ENCODE results near the gene GNG13. TPM values are rescaled to one million over a fixed set of nuclear protein-coding genes. Genes with fewer than 3 reads are reported as not detected.

GNG13 gene
- total and polyA plus RNA-seq, 2 experiments from 2014 or later = not detected

DNA sequence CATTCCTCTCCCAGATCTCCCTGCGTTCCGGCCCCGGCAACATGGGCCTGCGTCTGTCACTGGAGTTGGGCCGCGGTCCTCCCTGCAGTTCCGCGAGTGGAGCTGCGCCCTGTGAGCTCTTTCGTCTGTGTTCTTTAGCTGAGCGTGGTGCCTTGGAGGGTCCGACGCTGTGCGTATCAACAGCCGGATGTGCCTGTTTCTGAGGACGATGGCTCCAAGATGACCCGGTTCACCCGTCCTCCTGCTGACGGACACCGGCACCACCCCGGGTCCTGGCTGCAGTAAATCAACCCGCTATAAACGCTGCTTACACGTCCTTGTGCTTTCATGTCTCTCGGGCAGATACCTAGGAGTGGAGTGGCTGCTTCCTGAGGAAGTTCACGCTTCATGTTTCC is 44.8 kb upstream of the GNG13 start:
- no peak overlapping the region for H3K4me3 ChIP-seq
- no peak overlapping the region for H3K9ac ChIP-seq
- H3K9me2 ChIP-seq (ENCODE audit: insufficient read depth) = no peaks in the 10 kb centered on the region
- H3K79me2 ChIP-seq (ENCODE audit: insufficient read depth) = no peaks in the 10 kb centered on the region
- H2AFZ ChIP-seq = no peak overlapping the region
- no peak overlapping the region for H3K27ac ChIP-seq
- no peaks in the 10 kb centered on the region for H3F3A ChIP-seq (ENCODE audit: insufficient read depth)
- 46 to 52% methylated on average over 26 of the region's 26 CpGs for WGBS, 2 experiments (ENCODE audit: low coverage in 1 of 2, low lambda C conversion rate in 2 of 2, missing lambda C conversion rate in 2 of 2)
- no peaks in the 10 kb centered on the region for H3K4me1 ChIP-seq (ENCODE audit: insufficient read depth)
- no peak for DNase-seq
- no peaks in the 10 kb centered on the region for H4K20me1 ChIP-seq (ENCODE audit: insufficient read depth)
- no peak overlapping the region for H3K4me2 ChIP-seq (ENCODE audit: unreplicated experiment)
- in situ Hi-C loops (cut with MboI) = no loop called here
- H3K9me3 ChIP-seq (ENCODE audit: low read depth) = no peaks in the 10 kb centered on the region
- TF ChIP-seq EZH2 (IDR thresholded peaks at IDR 0.05; ENCODE audit: insufficient read depth, poor library complexity, severe bottlenecking) (no peak), EZH2phosphoT487 (IDR thresholded peaks at IDR 0.05; ENCODE audit: insufficient read depth, low read depth) (no peak)
- H3K27me3 ChIP-seq (replicated peaks; ENCODE audit: insufficient read depth) = no peaks in the 10 kb centered on the region; the same call in 1 of the 2 replicates
- no peaks in the 10 kb centered on the region for H3K36me3 ChIP-seq (ENCODE audit: low read depth)

- H3F3A ChIP-seq (ENCODE audit: insufficient read depth) = no peaks in the 10 kb centered on the region
- H3K9ac ChIP-seq = no peak overlapping the region
- H4K20me1 ChIP-seq (ENCODE audit: insufficient read depth) = no peaks in the 10 kb centered on the region
- H3K36me3 ChIP-seq (ENCODE audit: low read depth) = no peaks in the 10 kb centered on the region
- H3K4me3 ChIP-seq = no peak overlapping the region
- H3K9me3 ChIP-seq (ENCODE audit: low read depth) = no peaks in the 10 kb centered on the region
- TF ChIP-seq EZH2phosphoT487 (IDR thresholded peaks at IDR 0.05; ENCODE audit: insufficient read depth, low read depth) = no peak
- no peak for TF ChIP-seq EZH2 (IDR thresholded peaks at IDR 0.05; ENCODE audit: insufficient read depth, poor library complexity, severe bottlenecking)
- no peaks in the 10 kb centered on the region for H3K9me2 ChIP-seq (ENCODE audit: insufficient read depth)
- no peaks in the 10 kb centered on the region; the same call in 1 of the 2 replicates for H3K27me3 ChIP-seq (replicated peaks; ENCODE audit: insufficient read depth)
- H3K79me2 ChIP-seq (ENCODE audit: insufficient read depth) = no peaks in the 10 kb centered on the region
- no peaks in the 10 kb centered on the region for H3K4me1 ChIP-seq (ENCODE audit: insufficient read depth)
- H2AFZ ChIP-seq = no peak overlapping the region
- 84 to 85% methylated on average over 40 to 48 of the region's 48 CpGs for WGBS, 2 experiments (ENCODE audit: low coverage in 1 of 2, low lambda C conversion rate in 2 of 2, missing lambda C conversion rate in 2 of 2)
- DNase-seq = no peak
- in situ Hi-C loops (cut with MboI) = no loop called here
- H3K27ac ChIP-seq = no peak overlapping the region
- no peak overlapping the region for H3K4me2 ChIP-seq (ENCODE audit: unreplicated experiment)
Measured at GRCh38 chr16:844638-845350, 44.3 kb upstream of the GNG13 start.

DNA sequence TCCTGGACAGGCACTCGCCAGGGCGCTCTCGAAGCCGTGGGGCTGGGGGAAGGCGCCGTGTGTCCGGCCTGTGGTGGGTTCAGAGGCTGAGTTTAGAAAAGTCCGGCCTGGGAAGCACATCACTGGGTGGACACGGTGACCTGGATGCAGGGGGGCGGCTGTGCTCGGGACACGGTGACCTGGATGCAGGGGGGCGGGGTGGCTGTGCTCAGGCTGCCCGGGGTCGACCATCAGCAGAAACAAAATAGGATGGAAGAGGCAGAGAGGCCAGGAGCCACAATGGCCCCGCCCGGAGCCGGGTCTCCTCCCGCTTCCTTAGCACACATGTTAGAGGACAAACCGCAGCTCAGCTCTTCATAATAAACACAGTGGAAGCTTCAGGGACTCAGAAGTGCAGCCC is 43.2 kb upstream of the GNG13 start:
- Histone ChIP-seq H3K27me3 (replicated peaks; ENCODE audit: insufficient read depth) (no peaks in the 10 kb centered on the region; the same call in 1 of the 2 replicates), H3K9ac (no peak overlapping the region), H3K36me3 (ENCODE audit: low read depth) (no peaks in the 10 kb centered on the region), H3K27ac (no peak overlapping the region), H3K9me2 (ENCODE audit: insufficient read depth) (no peaks in the 10 kb centered on the region), H3K4me1 (ENCODE audit: insufficient read depth) (no peaks in the 10 kb centered on the region), H3K79me2 (ENCODE audit: insufficient read depth) (no peaks in the 10 kb centered on the region), H3K4me2 (ENCODE audit: unreplicated experiment) (no peak overlapping the region), H3F3A (ENCODE audit: insufficient read depth) (no peaks in the 10 kb centered on the region), H2AFZ (no peak overlapping the region), H3K4me3 (no peak overlapping the region), H3K9me3 (ENCODE audit: low read depth) (no peaks in the 10 kb centered on the region), H4K20me1 (ENCODE audit: insufficient read depth) (no peaks in the 10 kb centered on the region)
- WGBS, 2 experiments (ENCODE audit: low coverage in 1 of 2, low lambda C conversion rate in 2 of 2, missing lambda C conversion rate in 2 of 2) = 80 to 81% methylated on average over 16 to 20 of the region's 20 CpGs
- in situ Hi-C loops (cut with MboI) = no loop called here
- no peak for TF ChIP-seq EZH2phosphoT487 (IDR thresholded peaks at IDR 0.05; ENCODE audit: insufficient read depth, low read depth)
- no peak for TF ChIP-seq EZH2 (IDR thresholded peaks at IDR 0.05; ENCODE audit: insufficient read depth, poor library complexity, severe bottlenecking)
- no peak for DNase-seq

- Histone ChIP-seq H3K36me3 (ENCODE audit: low read depth) (no peaks in the 10 kb centered on the region), H3K79me2 (ENCODE audit: insufficient read depth) (no peaks in the 10 kb centered on the region), H3K9ac (no peak overlapping the region), H3F3A (ENCODE audit: insufficient read depth) (no peaks in the 10 kb centered on the region), H3K4me2 (ENCODE audit: unreplicated experiment) (no peak overlapping the region), H2AFZ (no peak overlapping the region), H4K20me1 (ENCODE audit: insufficient read depth) (no peaks in the 10 kb centered on the region), H3K4me3 (no peak overlapping the region), H3K9me3 (ENCODE audit: low read depth) (no peaks in the 10 kb centered on the region), H3K27me3 (replicated peaks; ENCODE audit: insufficient read depth) (no peaks in the 10 kb centered on the region; the same call in 1 of the 2 replicates), H3K9me2 (ENCODE audit: insufficient read depth) (no peaks in the 10 kb centered on the region), H3K27ac (no peak overlapping the region), H3K4me1 (ENCODE audit: insufficient read depth) (no peaks in the 10 kb centered on the region)
- in situ Hi-C loops (cut with MboI) = no loop called here
- no peak for DNase-seq
- no peak for TF ChIP-seq EZH2phosphoT487 (IDR thresholded peaks at IDR 0.05; ENCODE audit: insufficient read depth, low read depth)
- no peak for TF ChIP-seq EZH2 (IDR thresholded peaks at IDR 0.05; ENCODE audit: insufficient read depth, poor library complexity, severe bottlenecking)
- WGBS, 2 experiments (ENCODE audit: low coverage in 1 of 2, low lambda C conversion rate in 2 of 2, missing lambda C conversion rate in 2 of 2) = 48 to 56% methylated on average over 26 to 33 of the region's 33 CpGs
Measured at GRCh38 chr16:842711-843560, 42.4 kb upstream of the GNG13 start.
